Measurements from ENCODE around the gene SNAP91. TPM values are rescaled to one million over a fixed set of nuclear protein-coding genes. Genes with fewer than 3 reads are reported as not detected.

SNAP91 gene
- total RNA-seq, 3 donors from 2014 or later, result 0.66 to 3.2 TPM; not detected in 1

GRCh38 chr6:83613378-83613777, 95.5 kb downstream of the SNAP91 start:
- Histone ChIP-seq H3K4me1 (no peaks in the 10 kb centered on the region), H3K36me3 (no peaks in the 10 kb centered on the region), H3K4me3 (no peak overlapping the region), H3K27ac (no peak overlapping the region), H3K27me3 (no peaks in the 10 kb centered on the region), H3K9me3 (no peaks in the 10 kb centered on the region)
- TF ChIP-seq POLR2AphosphoS5 (IDR thresholded peaks at IDR 0.05) (no peak), POLR2A (IDR thresholded peaks at IDR 0.05) (no peak)
- TF ChIP-seq, protein P1, sequence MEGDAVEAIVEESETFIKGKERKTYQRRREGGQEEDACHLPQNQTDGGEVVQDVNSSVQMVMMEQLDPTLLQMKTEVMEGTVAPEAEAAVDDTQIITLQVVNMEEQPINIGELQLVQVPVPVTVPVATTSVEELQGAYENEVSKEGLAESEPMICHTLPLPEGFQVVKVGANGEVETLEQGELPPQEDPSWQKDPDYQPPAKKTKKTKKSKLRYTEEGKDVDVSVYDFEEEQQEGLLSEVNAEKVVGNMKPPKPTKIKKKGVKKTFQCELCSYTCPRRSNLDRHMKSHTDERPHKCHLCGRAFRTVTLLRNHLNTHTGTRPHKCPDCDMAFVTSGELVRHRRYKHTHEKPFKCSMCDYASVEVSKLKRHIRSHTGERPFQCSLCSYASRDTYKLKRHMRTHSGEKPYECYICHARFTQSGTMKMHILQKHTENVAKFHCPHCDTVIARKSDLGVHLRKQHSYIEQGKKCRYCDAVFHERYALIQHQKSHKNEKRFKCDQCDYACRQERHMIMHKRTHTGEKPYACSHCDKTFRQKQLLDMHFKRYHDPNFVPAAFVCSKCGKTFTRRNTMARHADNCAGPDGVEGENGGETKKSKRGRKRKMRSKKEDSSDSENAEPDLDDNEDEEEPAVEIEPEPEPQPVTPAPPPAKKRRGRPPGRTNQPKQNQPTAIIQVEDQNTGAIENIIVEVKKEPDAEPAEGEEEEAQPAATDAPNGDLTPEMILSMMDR (IDR thresholded peaks at IDR 0.05), result no peak
- intact Hi-C loops (cut with DNase I; ENCODE audit: low total_unique reads), result no loop called here
- no peak for DNase-seq (ENCODE audit: low spot score in 2 of 2)

- TF ChIP-seq, protein P1 (IDR thresholded peaks at IDR 0.05), result no peak
- TF ChIP-seq POLR2A (IDR thresholded peaks at IDR 0.05), result no peak
- no peak for TF ChIP-seq POLR2AphosphoS5 (IDR thresholded peaks at IDR 0.05)
These were observed 99.7 kb downstream of the SNAP91 start for GRCh38 chr6:83609248-83609647.

DNA sequence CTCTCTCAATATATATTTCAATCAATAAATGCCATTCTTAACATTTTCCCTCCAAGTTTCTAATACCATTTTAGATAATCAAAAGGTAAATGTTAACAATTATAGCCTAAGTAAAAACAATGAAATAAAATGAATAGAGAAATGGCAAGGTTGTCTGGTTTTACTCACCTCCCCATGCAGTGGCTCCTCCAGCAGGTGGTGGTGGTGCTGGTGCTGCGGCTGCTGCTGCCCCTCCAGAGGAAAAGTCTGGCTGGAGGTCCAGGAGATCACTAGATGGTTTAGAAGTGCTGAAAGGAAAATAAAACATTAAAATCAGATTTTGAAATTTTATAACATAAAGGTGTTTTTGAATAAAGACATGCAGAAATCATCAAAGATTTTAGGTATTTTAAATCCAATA, 103.4 kb downstream of the SNAP91 start:
- DNase-seq (ENCODE audit: low spot score in 2 of 2), result no peak
- no peaks in the 10 kb centered on the region for H3K36me3 ChIP-seq
- no peaks in the 10 kb centered on the region for H3K9me3 ChIP-seq
- no peaks in the 10 kb centered on the region for H3K4me1 ChIP-seq
- TF ChIP-seq, protein P1 (IDR thresholded peaks at IDR 0.05), result no peak
- TF ChIP-seq POLR2AphosphoS5 (IDR thresholded peaks at IDR 0.05) (no peak), POLR2A (IDR thresholded peaks at IDR 0.05) (no peak)
- no peaks in the 10 kb centered on the region for H3K27me3 ChIP-seq
- H3K27ac ChIP-seq, result no peak overlapping the region
- intact Hi-C loops (cut with DNase I; ENCODE audit: low total_unique reads), result no loop called here
- no peak overlapping the region for H3K4me3 ChIP-seq

More at GRCh38 chr6:83609248-83609647, 99.7 kb downstream of the SNAP91 start:
- Histone ChIP-seq H3K4me1 (no peaks in the 10 kb centered on the region), H3K36me3 (no peaks in the 10 kb centered on the region), H3K4me3 (no peak overlapping the region), H3K27ac (no peak overlapping the region), H3K27me3 (no peaks in the 10 kb centered on the region), H3K9me3 (no peaks in the 10 kb centered on the region)
- DNase-seq (ENCODE audit: low spot score in 2 of 2), result no peak
- intact Hi-C loops (cut with DNase I; ENCODE audit: low total_unique reads), result no loop called here

- no peak for DNase-seq (ENCODE audit: low spot score in 2 of 2)
- Histone ChIP-seq H3K36me3 (no peaks in the 10 kb centered on the region), H3K9me3 (no peaks in the 10 kb centered on the region), H3K27ac (no peak overlapping the region), H3K4me3 (no peak overlapping the region), H3K4me1 (no peaks in the 10 kb centered on the region), H3K27me3 (no peaks in the 10 kb centered on the region)
- TF ChIP-seq POLR2AphosphoS5 (IDR thresholded peaks at IDR 0.05) (no peak), POLR2A (IDR thresholded peaks at IDR 0.05) (no peak)
- TF ChIP-seq, protein P1 (IDR thresholded peaks at IDR 0.05), result no peak
- intact Hi-C loops (cut with DNase I; ENCODE audit: low total_unique reads), result no loop called here
These were observed 105.3 kb downstream of the SNAP91 start for GRCh38 chr6:83603551-83603950.

DNA sequence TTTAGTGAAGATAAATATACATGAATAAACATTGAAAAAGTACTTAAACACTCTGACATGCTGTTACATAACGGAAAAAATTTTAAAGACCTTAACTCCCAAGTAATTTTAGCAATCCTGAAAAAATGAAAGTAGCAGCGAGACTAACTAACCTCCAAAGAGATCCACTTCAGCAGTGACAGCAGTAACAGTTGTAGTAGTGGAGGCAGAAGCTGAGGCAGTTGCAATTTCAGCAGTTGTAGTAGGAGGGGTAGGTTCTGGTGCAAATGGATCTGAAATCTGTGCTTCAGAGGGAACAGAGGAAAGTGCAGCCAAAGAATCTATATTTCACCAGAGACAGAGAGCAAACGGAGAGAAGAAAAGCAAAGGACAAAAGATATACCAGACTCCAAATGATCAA, 107.8 kb downstream of the SNAP91 start:
- Histone ChIP-seq H3K27me3 (no peaks in the 10 kb centered on the region), H3K9me3 (no peaks in the 10 kb centered on the region), H3K4me1 (no peaks in the 10 kb centered on the region), H3K36me3 (no peaks in the 10 kb centered on the region), H3K4me3 (no peak overlapping the region), H3K27ac (no peak overlapping the region)
- intact Hi-C loops (cut with DNase I; ENCODE audit: low total_unique reads), result no loop called here
- DNase-seq (ENCODE audit: low spot score in 2 of 2), result no peak
- TF ChIP-seq, protein P1 (IDR thresholded peaks at IDR 0.05), result no peak
- TF ChIP-seq POLR2A (IDR thresholded peaks at IDR 0.05) (no peak), POLR2AphosphoS5 (IDR thresholded peaks at IDR 0.05) (no peak)
